RWPE1 (cell line): ENCODE measurements around the gene WDR46.
"Not testable (repeated sequence)": the region's sequence is repeated elsewhere in the genome, so short reads cannot be mapped to it uniquely, and the experiment has no call there.

ENCODE experiments used
- CTCF ChIA-PET: fragments of 350-600 bp; sonication (Branson Sonifier 250); formaldehyde crosslinking; extraction: SDS; loops from one replicate; lab custom pipeline; 2021; lab: Yijun Ruan, JAX
- POLR2A ChIA-PET: fragments of 400-600 bp; formaldehyde crosslinking; extraction: SDS; loops from one replicate; lab custom pipeline; 2020; ENCODE audit warnings: antibody characterized with exemption; ENCODE audit not compliant: low non-redundant PET; lab: Yijun Ruan, JAX
- DNase-seq: peaks from one replicate; pipeline ENCODE4 v3.0.0; 2012; ENCODE audit warnings: low spot score
- H3K27ac ChIP-seq: fragments of 450-650 bp; 2 replicates; pipeline ENCODE4 v1.5.1; 2017
- CTCF ChIP-seq: fragments of 450-650 bp; conservative IDR thresholded peaks from 2 replicates; pipeline ENCODE4 v1.5.1; 2017; ENCODE audit warnings: low read depth, mild to moderate bottlenecking

WDR46 gene

GRCh38 chr6:33276864-33277662, 12.0 kb downstream of the WDR46 start, which contains the start of gene B3GALT4:
Gene B3GALT4, plus strand, starts transcription at chr6:33277123. Its CDS starts 297 bp downstream, at chr6:33277420.
- peak; percentile 81 for DNase-seq
- peak; percentile 53 for TF ChIP-seq CTCF
- H3K27ac ChIP-seq, result peak within 1 kb of the TSS; percentile 95
- ChIA-PET POLR2A (interaction anchor here (0.6 to 1.9 kb wide), 3 partner anchors 12 to 77 kb away, joined by 3 to 14 read pairs (median 6); partner anchors contain the start of genes PFDN6, RGL2 and WDR46), CTCF (interaction anchor here (0.5 to 1.4 kb wide), 5 partner anchors 12 to 130 kb away, joined by 3 to 6 read pairs (median 3); partner anchors contain the start of genes PFDN6 and WDR46)

GRCh38 chr6:33276581-33276863, 12.5 kb downstream of the WDR46 start:
- peak overlapping the region; percentile 95 for H3K27ac ChIP-seq
- DNase-seq, result peak; percentile 29
- ChIA-PET POLR2A (interaction anchor here (1.9 kb wide), 1 partner anchor 22 kb away, joined by 14 read pairs; the partner anchor contains the start of gene RGL2), CTCF (interaction anchor here (0.5 to 1.4 kb wide), 3 partner anchors 13 to 28 kb away, joined by 3 to 6 read pairs (median 4); partner anchors contain the start of genes PFDN6 and WDR46)
- no peak for TF ChIP-seq CTCF

DNA sequence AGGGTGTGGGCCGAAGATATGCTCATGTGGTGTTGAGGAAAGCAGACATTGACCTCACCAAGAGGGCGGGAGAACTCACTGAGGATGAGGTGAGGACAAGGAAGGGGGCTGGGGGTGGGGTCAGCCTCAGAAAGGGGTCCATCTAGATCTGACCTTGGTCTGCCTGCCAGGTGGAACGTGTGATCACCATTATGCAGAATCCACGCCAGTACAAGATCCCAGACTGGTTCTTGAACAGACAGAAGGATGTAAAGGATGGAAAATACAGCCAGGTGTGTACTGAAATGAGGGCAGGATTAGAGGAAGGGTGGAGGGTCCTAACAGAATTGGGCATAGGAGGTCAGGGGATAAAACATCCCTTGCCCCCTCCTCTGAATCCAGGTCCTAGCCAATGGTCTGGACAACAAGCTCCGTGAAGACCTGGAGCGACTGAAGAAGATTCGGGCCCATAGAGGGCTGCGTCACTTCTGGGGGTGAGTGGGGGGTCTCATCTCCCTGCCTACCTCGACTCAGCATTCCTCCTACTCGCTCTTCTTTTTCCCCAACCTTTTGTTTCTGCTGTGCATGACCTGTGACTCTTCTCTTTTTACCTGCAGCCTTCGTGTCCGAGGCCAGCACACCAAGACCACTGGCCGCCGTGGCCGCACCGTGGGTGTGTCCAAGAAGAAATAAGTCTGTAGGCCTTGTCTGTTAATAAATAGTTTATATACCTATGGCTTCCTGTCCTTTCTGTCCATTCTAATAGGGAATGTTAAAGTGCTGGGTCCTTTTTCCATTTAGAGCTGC, 13.1 kb downstream of the WDR46 start:
- H3K27ac ChIP-seq, result peak overlapping the region; percentile 95
- not testable (repeated sequence) for DNase-seq
- ChIA-PET POLR2A (interaction anchor here (1.9 kb wide), 1 partner anchor 22 kb away, joined by 14 read pairs; the partner anchor contains the start of gene RGL2), CTCF (interaction anchor here (0.5 kb wide), 1 partner anchor 28 kb away, joined by 3 read pairs; no protein-coding TSS in a partner anchor)

- TF ChIP-seq CTCF, result no peak
- CTCF ChIA-PET, result no interaction called here
- POLR2A ChIA-PET, result no interaction called here
- H3K27ac ChIP-seq, result peak overlapping the region; percentile 75
- DNase-seq, result no peak
Measured at GRCh38 chr6:33273924-33274902, 14.8 kb downstream of the WDR46 start.

GRCh38 chr6:33273129-33273923, 15.7 kb downstream of the WDR46 start:
- no peak for TF ChIP-seq CTCF
- ChIA-PET CTCF (no interaction called here), POLR2A (interaction anchor here (2.0 kb wide), 1 partner anchor 16 kb away, joined by 10 read pairs; the partner anchor contains the start of genes PFDN6 and WDR46)
- H3K27ac ChIP-seq, result peak overlapping the region; percentile 75
- DNase-seq, result no peak
